Dermis blood vessel endothelial cell (primary cell): ENCODE data around the gene FGF14. TPM values are rescaled to one million over a fixed set of nuclear protein-coding genes. Genes with fewer than 3 reads are reported as not detected.
A peak's percentile ranks its signal among the peaks of the same experiment; 100 is the strongest.

Source experiments
- DNase-seq: peaks from one replicate; pipeline ENCODE4 v3.0.0; 2010
- total RNA-seq: library from RNA; depleted of rRNA; stranded (reverse); fragments of >200 nt; gene quantifications from 2 replicates; pipeline ENCODE4 v1.2.3, GENCODE V29; 2014

The FGF14 gene
- total RNA-seq, 1 donor from 2014 or later, result 0.34 TPM

DNA sequence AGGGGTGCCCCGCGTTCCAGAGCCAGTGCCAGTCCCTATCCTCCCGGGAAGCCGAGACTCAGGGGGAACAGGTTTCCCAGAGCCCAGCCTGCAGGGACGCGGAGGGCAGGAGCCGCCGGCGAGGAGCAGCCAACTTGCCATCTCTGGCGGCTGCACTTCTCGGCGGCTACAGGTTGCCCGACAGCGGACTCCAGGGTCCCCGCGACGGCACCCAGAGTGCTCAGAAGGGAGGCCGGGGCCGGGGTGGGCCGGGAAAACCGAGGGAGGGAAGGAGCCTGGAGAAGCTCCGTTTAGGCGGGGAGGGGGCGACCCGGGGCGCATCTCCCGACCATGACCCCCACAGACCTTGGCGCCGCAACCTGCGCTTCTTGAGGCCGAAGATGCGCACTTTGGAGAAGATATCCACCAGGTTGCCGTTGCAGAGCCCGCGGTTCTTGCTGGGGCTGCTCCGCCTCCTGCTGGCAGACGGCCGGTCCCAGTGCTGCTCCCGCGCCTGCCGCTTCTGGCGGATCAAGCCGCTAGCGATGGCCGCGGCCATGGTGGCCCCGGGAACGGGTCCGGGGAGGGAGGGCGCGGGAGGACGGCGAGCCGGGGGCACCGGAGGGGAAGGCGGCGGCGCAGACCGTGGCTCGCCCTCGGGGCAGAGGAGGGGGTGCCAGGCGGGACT, 485.6 kb downstream of the FGF14 start:
- peak; percentile 32 for DNase-seq

- DNase-seq, result no peak
Measured at GRCh38 chr13:101915755-101916107, 486.1 kb downstream of the FGF14 start.

DNA sequence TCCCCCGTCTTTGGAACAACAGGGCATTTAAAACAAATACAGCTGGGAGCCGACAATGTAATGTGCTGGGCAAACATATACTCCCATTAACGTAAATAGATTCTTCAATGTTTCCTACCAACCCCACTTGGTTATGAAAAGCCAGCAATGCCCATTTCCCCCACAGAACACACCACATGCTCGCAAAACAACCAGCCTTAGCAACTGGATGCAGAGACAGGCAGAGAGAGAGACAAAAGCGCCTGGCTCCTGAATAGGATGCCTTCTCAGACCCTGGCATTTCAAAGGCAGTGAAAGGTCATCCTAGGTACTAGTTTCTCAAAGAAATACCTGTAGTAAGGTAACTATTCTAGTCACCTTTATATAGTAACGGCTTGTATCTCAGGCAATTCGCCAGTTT, 486.5 kb downstream of the FGF14 start:
- DNase-seq, result no peak

GRCh38 chr13:101911752-101912151, 490.1 kb downstream of the FGF14 start:
- DNase-seq, result no peak

- DNase-seq, result no peak
Measured at GRCh38 chr13:101903890-101904289, 498.0 kb downstream of the FGF14 start.

DNA sequence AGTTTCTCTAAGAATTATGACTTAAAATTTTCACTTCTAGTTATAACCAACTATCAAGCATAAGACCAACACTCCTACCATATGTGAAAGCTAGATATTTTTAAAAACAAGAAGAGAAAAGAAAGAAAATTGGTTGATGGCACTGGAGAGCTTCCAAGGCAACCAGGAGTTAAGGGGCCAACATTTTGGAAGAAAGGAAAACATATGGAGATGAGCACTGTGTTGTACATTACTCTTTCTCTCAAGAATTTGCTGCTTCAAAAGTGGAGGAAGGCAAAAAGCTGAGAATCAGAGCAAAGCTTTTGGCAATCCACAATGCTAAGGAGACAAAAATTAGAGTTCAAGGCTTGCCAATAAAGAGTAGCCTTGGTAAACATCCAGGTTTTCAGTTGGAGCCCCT, 503.2 kb downstream of the FGF14 start:
- DNase-seq, result no peak

GRCh38 chr13:101896541-101896940, 505.3 kb downstream of the FGF14 start:
- DNase-seq, result no peak

DNA sequence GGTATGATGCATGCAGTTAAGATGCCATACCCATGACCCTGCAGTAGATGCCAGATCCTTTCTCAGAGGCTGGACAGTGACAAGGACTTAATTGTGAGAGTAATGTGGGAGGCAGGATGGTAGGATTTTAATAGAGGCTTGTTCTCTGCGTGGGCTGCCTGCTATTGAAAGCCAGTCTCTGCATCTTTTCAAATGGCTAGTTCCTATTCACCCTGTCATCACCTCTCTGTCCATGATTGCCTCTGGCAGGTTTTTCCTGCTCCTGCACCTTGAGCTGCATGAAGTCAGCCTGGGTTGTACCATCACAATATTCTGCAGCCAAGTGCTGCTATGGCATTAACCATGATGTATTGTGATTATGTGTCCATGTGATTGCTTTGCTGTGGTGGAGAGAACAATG, 508.8 kb downstream of the FGF14 start:
- no peak for DNase-seq

GRCh38 chr13:101892296-101892695, 509.6 kb downstream of the FGF14 start:
- DNase-seq, result no peak

- DNase-seq, result no peak
Measured at GRCh38 chr13:101881593-101881992, 520.3 kb downstream of the FGF14 start.

DNA sequence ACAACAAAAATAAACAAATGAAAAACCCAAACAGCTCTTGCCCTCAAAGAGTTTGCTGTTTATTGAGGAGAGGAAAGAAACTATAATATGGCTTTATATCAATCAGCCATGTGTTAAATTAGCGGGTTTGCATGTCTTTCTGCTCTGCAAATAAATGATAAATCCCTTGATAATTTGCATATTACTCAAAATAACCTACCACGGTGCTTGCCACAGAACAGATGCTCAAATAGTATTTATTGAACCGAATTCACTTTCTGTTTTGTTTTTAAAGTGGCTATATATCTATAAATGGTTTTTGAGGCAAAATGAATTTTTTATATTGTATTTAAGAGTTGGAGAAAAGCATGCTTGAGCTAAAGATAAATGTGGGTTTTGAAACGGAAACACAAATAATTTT, 521.3 kb downstream of the FGF14 start:
- no peak for DNase-seq

GRCh38 chr13:101876951-101877350, 524.9 kb downstream of the FGF14 start:
- DNase-seq, result no peak

DNA sequence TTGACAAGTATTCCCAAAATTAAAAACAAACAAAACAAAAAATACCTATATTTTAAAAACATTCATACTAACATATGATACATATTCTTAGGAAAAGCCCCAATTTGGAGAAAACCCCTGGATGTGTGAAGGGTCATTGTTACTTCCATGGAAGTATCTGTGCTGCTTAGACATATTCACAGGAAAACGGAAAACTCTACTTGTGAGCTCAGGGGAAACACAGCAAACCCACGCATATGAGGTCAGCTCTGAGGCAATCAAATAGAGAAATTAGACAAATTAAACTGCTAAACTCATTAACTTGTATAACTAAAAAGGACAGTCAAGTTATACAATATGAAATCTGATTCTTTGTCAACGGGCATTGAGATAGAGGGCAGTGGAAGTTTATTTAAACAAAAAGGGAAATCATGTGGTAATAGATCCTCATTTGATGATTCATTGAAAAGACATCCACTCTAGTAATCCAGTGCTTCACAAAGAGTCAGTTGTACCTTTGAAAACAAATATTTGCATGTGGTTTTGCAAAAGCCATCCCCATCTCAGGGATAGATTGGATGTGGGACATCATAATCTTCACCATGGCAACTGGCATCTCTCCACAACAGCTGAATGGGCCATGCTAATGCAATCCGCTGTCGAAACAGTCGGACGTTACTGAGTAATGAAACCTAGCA, 526.0 kb downstream of the FGF14 start:
- no peak for DNase-seq

DNA sequence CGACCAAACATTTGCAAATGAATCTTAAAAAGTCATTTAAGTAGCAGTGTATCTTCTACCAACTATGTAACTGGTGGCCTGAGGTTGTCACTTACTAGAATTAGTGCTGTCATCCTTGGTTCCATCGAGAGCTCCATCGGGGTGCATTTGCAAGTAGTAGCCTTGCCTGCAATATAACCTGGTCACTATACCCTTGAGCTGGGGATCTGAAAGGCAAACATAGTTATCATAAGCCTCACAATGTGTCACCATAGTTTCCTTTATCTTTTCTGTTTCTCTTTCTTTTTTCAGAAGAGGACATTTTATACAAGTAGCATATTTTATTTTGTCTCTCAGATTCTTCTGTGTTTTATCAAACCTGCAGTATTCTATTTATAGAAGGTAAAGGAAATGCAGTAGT, 526.8 kb downstream of the FGF14 start:
- DNase-seq, result no peak

DNA sequence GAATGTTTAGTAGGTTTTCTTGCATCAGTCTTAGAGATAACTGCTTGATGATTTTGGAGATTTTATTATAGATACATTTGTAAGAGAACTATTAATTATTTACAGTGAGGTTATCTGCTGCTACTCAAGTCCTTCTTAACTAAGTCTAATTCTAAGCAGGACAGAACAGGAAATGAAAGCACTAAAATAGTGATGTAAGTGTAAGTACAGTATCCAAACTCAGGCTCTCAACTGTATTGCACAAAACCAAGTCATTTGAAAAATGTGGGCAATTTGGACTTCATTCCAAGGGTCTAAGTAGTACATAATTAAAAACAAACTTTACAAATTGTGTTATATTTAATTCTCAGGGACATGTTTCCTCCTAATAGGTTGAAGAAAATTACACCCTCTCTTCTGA, 532.3 kb downstream of the FGF14 start:
- no peak for DNase-seq

GRCh38 chr13:101868585-101869469, 533.0 kb downstream of the FGF14 start:
- no peak for DNase-seq

DNA sequence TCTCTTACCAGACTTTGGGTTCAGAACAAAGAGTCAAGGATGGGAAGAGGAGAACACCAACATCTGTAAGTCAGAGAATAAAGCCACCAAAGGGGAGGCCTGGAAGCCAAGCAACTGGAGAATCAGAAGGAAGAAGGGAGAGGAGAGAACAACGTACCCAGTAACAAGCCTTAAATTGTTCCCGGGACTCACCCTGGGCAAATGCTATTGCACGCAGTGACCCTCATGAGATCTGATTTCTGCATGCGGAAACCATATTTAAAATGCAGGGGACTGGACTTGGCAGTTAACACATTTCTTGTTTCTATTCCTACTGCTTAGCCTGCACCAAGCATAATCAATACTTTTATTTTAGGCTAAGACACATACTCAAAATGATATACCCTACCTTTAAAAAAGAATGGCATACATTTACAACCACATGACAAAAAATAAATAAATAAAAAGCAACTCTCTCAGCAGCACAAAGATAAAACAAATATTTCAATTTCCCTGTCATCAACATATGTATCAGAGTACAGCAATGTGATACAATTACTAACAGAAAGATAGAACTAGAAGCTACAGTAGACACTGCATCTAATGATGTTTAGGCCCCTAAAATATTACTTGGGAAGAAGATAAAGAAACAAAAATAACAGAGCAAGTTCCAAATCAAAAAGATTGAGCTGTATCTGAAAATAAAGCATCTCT, 534.8 kb downstream of the FGF14 start:
- DNase-seq, result no peak

DNA sequence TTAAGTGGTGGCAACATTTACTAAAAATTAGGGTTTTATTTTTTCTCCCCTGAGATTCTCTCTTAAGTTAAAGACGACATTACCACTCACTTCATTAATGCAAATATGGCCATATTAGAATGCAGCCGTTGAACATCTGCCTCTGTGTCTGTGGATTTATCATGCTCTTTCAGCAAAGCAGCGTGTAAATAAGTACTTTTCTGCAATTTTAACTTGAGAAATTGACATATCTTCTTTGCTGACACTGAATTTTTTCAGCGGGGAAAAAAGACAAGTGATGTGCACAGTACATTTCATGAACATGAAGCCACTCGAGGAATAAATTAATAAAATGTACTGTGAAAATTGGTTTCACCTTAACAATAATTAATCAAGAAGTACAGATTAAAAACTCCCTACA, 543.0 kb downstream of the FGF14 start:
- no peak for DNase-seq

DNA sequence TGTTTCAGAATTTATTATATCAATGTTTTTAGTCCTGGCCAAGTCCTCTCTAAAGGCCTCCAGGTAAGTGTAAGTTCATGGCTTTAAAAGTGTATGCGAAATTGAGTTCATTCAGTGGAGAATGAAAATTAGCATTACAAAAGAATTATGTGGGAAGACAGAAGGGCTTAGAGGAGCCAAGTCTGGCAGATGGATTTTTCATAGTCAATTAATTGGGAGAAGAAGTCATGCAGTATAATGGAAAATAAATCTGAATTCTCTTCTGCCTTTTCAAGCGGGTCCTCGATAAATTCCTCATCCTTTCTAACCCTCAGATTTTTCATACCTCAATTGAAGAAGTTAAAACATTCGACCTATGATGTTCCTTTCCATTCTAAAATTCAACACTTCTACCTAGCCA, 555.1 kb downstream of the FGF14 start:
- no peak for DNase-seq

DNA sequence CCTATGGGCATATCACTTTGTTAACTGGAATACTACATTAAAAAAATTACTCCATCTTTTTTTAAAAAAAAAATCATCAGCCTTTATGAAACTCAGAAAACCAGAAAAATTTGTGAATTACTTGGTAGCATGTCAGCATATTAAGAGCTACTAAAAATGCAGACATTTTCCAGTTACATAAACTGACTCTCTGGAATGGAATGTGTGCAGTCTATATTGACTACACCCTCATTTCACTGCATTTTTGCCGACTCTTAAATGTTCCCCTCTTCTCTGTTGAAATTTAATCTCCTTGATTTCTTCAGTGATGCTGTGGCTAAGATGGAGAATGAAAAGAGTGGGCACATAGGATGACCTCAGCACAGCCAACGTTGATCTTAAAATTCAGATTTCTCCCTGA, 555.6 kb downstream of the FGF14 start:
- DNase-seq, result no peak

DNA sequence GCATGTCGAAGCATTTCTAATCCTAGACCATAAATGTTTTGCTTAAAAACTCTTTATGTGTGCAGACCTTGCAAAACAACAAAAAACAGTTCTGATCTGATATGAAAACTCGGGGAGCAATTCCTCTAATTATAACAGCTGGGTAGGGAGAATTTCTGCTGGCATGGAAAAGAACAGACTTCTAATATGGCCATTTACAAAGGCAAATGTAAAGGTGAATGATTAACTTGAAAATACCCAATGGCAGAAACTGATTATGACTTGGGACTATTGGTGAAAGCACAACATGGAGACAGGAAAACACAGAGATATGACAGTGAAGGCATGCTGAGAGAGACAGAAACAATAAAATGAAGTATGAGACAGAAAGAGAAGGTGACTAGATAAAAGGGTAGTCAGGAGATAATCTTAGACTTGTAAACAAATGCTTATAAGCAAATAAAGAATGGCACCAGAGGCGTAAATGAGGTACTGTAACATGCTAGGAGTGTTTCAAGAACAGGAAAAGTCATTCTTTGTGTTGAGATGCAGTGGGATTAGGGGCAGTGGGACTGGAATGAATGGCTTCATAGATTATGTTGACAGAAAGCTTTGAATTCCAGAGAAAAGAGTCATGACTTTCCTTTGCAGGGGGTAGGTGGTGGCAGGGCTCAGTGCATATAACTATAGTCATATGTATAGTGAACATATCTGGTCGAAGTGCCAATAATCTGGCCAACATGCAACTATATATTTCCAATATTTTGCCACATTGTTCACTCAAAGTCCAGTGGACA, 556.4 kb downstream of the FGF14 start:
- no peak for DNase-seq

- DNase-seq, result no peak
Measured at GRCh38 chr13:101841698-101842097, 560.1 kb downstream of the FGF14 start.
